Muscle layer of duodenum (tissue), 2 donors: ENCODE measurements around the gene FRG2.
"Not testable (repeated sequence)": the region's sequence is repeated elsewhere in the genome, so short reads cannot be mapped to it uniquely, and the experiment has no call there.

ENCODE experiments used
- H3K27ac ChIP-seq: one replicate; pipeline ENCODE4 v1.7.0; 2013; ENCODE audit warnings: mild to moderate bottlenecking, low read length
- H3K27me3 ChIP-seq: one replicate; pipeline ENCODE4 v1.7.0; 2013; ENCODE audit warnings: low read depth, mild to moderate bottlenecking, control low read depth, low read length
- H3K36me3 ChIP-seq, 2 donors: one replicate each; pipeline ENCODE4 v1.7.0; 2013; ENCODE audit warnings: low read length in 2 of 2, control low read depth in 1 of 2, mild to moderate bottlenecking in 1 of 2; ENCODE audit not compliant: insufficient read depth in 2 of 2, control insufficient read depth in 1 of 2
- H3K4me1 ChIP-seq, 2 donors: one replicate each; pipeline ENCODE4 v1.7.0; 2013; ENCODE audit warnings: low read length in 2 of 2, mild to moderate bottlenecking in 2 of 2, control low read depth in 1 of 2, moderate library complexity in 1 of 2; ENCODE audit not compliant: insufficient read depth in 2 of 2, control insufficient read depth in 1 of 2
- H3K4me3 ChIP-seq, 2 donors: one replicate each; pipeline ENCODE4 v1.7.0; 2013; ENCODE audit warnings: low read length in 2 of 2, low read depth in 1 of 2, mild to moderate bottlenecking in 1 of 2
- H3K9me3 ChIP-seq, 2 donors: one replicate each; pipeline ENCODE4 v1.7.0; 2013; ENCODE audit warnings: low read length in 2 of 2, control low read depth in 1 of 2, mild to moderate bottlenecking in 1 of 2; ENCODE audit not compliant: control insufficient read depth in 1 of 2
- donor health status: healthy.

Gene FRG2

GRCh38 chr4:190014771-190015537, 12.1 kb downstream of the FRG2 start:
- Histone ChIP-seq H3K4me3 (peak overlapping the region in 1 of 2 donors; percentile 52), H3K4me1 (peaks cover 0 to 38% of the 10 kb centered on the region in 2 donors), H3K36me3 (no peaks in the 10 kb centered on the region), H3K27me3 (peaks cover 26% of the 10 kb centered on the region), H3K9me3 (peaks cover 0 to 2% of the 10 kb centered on the region in 2 donors), H3K27ac (no peak overlapping the region)

- H3K9me3 ChIP-seq, H3K27me3 ChIP-seq, H3K36me3 ChIP-seq, H3K4me3 ChIP-seq, H3K27ac ChIP-seq, H3K4me1 ChIP-seq: not testable (repeated sequence)
Measured at GRCh38 chr4:189989941-189990340, 37.1 kb downstream of the FRG2 start.

- no peaks in the 10 kb centered on the region for H3K27me3 ChIP-seq
- H3K4me3 ChIP-seq, result no peak overlapping the region
Measured at GRCh38 chr4:189988877-189989431, 38.1 kb downstream of the FRG2 start.

DNA sequence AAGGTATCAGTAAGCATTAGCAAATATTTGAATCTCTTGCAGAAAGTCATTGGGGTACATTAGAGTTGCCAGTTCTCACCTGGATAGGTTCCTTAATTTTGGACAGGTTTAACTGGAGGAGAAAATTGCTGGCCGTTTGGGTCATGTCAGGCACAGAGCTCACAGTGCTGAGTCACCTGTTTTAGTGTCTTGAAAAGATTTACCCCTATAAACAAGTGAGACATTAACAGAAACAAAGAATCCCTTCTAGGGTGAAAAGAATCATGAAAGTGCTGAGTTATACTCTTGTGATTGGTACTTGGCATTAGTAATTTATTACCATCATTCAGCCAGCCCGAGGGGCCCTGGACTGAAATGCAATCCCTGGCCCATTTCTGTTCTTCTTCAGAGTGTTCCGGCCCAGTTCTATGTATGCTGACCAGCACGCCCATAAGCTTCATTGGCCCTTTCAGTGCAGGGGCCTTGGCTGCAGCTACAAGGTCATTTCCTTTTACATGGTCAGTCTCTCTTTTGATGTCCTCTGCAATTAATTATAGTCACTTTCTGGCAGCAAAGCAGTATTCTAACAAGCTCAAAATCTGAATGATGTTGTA, 41.3 kb downstream of the FRG2 start:
- not testable (repeated sequence) for H3K9me3 ChIP-seq, H3K4me3 ChIP-seq, H3K27ac ChIP-seq, H3K27me3 ChIP-seq, H3K36me3 ChIP-seq, H3K4me1 ChIP-seq

More at GRCh38 chr4:189988877-189989431, 38.1 kb downstream of the FRG2 start:
- Histone ChIP-seq H3K27ac (no peak overlapping the region), H3K36me3 (no peaks in the 10 kb centered on the region), H3K9me3 (no peaks in the 10 kb centered on the region), H3K4me1 (no peaks in the 10 kb centered on the region)

DNA sequence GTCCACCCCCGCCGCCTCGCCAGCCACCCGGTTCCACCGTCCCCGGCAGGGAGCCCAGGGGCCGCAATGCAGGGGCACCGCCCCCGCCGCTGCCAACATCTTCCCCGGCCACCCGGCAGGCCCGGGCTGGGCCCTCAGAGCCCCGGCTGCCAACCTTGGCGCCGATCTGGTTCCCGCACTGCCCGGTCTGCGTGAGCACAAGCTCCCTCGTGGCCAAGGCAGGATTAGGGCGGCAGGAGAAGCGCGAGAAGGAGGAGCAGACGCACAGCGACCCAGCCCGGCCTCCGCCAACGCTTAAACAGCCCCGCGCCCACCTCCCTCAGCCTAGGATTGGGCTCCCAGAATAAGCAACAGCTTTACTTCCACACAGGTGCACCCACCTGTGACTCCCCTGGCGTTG, 42.4 kb downstream of the FRG2 start:
- not testable (repeated sequence) for H3K4me3 ChIP-seq, H3K9me3 ChIP-seq, H3K36me3 ChIP-seq, H3K27me3 ChIP-seq, H3K27ac ChIP-seq, H3K4me1 ChIP-seq

- H3K27me3 ChIP-seq, H3K36me3 ChIP-seq, H3K27ac ChIP-seq: not testable (repeated sequence)
Measured at GRCh38 chr4:189983916-189984526, 43.0 kb downstream of the FRG2 start.

GRCh38 chr4:189981970-189982369, 45.1 kb downstream of the FRG2 start:
- H3K9me3 ChIP-seq, result no peaks in the 10 kb centered on the region
- H3K4me1 ChIP-seq, result no peaks in the 10 kb centered on the region
- no peak overlapping the region for H3K4me3 ChIP-seq
- no peak overlapping the region for H3K27ac ChIP-seq
- no peaks in the 10 kb centered on the region for H3K36me3 ChIP-seq
- no peaks in the 10 kb centered on the region for H3K27me3 ChIP-seq

More at GRCh38 chr4:189983916-189984526, 43.0 kb downstream of the FRG2 start:
- H3K4me3 ChIP-seq, H3K4me1 ChIP-seq, H3K9me3 ChIP-seq: not testable (repeated sequence)

DNA sequence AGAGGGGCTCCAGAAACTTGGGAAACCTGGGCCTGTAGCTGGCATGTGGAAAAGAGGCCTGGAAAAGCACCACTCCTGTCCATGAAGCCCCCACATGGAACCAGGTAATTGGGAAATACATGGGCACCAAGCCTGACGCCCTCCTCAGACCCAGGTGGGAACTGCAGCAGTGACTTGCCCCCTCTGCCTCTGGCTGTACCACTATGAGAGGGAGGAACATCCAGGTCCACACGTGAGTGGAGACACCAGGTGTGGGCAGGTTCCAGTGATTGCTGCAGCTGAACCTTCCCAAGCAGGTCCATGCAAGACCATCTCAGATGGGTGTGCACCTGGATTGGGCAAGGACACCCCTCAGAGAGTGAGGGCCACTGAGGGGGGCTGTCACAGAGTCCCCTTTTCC, 46.8 kb downstream of the FRG2 start:
- not testable (repeated sequence) for H3K27me3 ChIP-seq, H3K4me1 ChIP-seq, H3K36me3 ChIP-seq, H3K9me3 ChIP-seq, H3K4me3 ChIP-seq, H3K27ac ChIP-seq

- H3K36me3 ChIP-seq, result no peaks in the 10 kb centered on the region
- H3K4me3 ChIP-seq, result no peak overlapping the region
- no peaks in the 10 kb centered on the region for H3K4me1 ChIP-seq
- no peak overlapping the region for H3K27ac ChIP-seq
- no peaks in the 10 kb centered on the region for H3K9me3 ChIP-seq
- no peaks in the 10 kb centered on the region for H3K27me3 ChIP-seq
Measured at GRCh38 chr4:189979196-189980047, 47.6 kb downstream of the FRG2 start.
